Bone marrow (tissue), 2 donors: ENCODE measurements around the gene NOTUM.

Source experiments
- DNase-seq, 2 donors: peaks; one replicate each; lab custom pipeline; 2025; lab: John Stamatoyannopoulos, UW

The NOTUM gene

DNA sequence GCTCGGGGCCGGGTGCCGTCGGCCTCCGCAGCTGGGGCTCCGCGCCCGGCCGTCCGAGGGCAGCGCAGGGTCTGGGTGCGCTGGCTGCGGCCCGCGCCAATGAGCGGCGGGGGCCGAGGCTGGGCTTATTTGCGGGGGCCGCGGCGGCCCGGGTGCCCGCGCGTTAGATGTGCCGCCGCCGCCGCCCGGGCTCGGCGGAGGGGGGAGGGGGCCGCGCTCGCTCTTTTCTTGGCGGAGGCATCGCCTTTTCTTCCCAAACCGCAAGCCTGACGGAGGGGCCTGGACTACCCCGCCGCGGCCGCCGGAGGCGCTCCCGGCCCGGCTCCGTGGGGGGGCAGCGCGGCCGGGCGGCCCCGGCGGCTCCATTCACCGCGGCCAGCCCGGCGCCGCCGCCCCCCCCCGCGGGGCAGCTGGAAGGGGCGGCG is at the start of gene NOTUM:
Gene NOTUM, minus strand, starts transcription at position 101 of the 425 bp plus-strand sequence. CDS start 278 bp downstream, outside the sequence.
- DNase-seq = no peak

GRCh38 chr17:82009413-82009812 is 48.4 kb upstream of the NOTUM start:
- DNase-seq = no peak

DNA sequence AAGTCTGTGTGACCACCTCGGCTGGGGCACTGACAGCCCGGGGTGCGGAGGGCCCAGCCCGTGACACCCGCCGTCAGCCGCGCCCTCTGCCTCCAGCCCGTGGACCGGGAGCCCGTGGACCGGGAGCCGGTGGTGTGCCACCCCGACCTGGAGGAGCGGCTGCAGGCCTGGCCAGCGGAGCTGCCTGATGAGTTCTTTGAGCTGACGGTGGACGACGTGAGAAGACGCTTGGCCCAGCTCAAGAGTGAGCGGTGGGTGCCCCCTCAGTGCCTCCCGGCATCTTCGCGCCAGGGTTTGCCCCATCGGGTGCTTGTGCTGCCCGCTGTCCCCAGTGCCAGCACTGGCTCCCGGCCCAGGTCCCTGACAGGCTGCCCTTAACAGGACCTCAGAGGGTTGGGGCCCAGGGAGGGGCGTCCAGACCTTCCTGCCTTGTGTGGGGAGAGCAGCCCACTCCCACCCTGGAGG is 48.0 kb upstream of the NOTUM start:
- no peak for DNase-seq

DNA sequence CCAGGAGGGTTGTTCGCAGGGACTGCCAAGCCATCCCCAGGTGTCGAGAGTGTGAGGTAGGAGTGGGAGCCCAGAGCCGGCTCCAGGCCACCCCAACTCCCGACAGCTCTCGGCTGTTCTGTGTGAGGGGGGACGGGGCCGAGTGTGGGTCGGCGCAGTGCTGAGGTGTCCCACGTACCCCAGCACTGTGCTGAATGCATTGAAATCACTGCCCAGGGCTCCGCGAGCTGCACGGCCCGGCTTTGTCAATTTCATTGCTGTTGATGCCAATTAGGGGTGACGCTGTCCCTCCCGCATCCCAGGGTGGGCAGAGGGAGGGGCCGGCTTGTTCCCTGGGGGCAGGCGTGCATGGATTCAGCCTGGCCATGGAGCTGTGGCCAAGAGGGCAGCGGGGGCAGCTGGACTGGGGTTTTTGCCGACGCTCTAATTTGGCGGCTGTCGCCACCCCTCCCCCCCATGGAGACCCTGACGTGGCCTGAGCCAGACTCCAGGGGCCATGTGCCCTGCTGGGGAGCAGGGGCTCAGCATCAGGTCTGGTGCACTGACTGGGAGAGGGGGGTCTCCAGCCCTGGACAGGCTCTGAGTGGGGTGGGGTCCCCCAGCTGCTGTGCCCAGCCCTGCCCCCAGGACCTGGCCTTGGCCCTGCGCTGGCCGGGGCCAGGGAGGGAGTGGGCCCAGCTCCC is 47.4 kb upstream of the NOTUM start:
- no peak for DNase-seq

DNA sequence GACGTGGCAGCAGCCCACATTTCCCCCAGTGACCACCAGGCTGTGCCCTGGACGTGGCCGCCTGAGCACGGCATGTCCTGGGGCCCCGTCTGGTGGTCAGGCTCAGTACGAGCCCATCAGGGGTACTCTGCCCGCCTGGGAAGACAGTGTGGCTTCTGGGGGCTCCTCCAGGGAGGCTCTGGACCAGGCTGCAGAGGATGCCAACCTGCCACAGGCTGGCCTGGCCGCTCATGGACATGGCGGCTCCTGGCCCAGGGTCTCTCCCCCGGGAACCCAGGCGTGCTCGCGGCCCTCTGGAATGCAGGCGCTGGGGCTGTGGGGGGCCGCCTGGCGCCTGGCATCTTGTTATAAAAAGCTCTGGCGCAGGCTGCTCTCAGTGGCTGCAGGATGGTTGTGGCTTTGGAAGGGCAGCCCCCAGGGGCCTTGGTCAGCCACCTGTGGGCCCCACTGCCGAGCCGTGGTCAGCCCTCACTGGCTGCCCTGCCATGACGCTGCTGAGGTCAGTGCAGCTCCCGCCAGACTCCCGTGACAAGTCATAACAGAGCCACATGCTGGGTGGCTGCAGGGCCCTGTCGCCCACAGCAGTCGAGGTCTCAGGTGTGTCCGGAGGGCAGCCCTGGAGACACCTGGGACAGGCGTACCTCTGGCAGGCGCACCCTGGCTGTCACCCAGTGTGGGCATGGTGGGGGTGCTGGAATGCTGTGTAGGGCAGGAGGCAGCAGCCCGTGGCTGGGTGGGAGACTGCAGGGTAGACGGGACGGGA is 46.7 kb upstream of the NOTUM start:
- DNase-seq = no peak

GRCh38 chr17:82007228-82007494 is 46.2 kb upstream of the NOTUM start:
- DNase-seq = no peak

GRCh38 chr17:82006468-82007227 is 45.7 kb upstream of the NOTUM start:
- DNase-seq = no peak

DNA sequence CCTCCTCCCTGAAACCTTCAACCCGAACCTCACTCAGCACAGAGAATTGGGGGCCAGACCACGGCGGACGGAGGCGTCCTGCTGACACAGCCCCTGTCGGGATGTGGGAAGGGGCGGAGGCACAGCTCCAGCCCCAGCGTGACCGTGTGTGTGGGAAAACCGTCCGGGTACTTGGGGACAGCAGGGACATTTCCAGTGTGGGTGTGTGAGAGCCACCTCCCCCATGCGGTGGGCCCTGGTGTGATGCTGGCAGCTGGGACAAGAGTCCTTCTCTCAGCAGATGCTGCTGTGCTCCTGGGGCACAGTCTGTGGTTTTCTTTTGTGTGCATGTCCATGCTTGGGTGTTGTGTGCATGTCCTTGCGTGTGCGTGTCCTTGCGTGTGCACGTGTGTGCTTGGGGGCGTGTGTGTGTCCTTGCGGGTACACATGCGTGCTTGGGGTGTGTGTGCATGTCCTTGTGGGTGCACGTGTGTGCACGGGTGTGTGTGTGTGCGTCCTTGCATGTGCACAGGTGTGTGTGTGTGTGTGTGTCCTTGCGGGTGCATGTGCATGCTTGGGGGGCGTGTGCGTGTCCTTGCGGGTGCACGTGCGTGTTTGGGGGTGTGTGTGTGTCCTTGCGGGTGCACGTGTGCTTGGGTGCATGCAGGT is 44.8 kb upstream of the NOTUM start:
- no peak for DNase-seq

DNA sequence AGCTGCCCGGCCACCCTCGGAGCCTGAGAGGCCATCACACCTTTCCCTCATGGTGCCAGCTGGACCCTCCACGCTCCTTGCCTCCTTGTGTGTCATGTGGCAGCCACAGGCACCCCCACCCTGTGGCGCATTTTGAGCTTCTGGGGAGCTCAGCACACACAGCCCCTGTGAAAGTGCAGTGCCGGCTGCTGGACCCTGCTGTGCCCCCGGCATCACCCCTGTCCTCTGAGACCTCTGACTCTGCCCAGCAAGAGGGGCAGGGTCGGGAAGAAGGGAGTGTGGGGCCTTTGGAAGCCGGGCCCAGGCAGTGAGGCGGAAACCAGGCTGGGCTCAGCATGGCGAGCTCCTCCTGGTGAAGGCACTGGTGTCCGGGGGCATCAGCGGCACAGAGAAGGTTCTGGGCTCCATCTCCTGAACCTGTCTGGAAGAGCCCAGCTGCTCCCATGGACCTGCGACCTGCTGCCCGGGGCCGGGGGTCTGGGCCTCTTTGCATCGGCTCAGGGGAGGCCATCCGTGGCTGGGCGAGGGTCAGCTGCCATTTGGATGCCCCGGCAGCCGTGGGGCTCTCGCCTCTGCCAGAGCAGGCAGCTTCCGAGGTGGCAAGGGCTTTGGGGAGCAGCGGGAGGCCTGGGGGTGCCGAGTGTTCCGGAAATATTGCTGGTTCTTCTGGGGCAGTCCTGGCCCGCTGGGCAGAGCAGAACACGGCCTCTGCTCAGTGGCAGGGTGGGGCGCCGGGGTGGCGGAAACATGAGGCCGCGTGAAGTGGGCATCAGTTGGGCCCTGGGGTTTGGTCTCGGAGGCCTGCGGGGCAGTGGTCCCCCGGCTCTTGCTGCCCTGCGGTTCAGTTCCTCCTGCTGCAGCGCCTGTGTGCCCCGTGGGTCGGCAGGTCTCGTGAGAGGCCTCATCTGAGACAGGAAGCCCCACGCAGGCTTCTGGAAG is 43.8 kb upstream of the NOTUM start:
- DNase-seq = no peak

DNA sequence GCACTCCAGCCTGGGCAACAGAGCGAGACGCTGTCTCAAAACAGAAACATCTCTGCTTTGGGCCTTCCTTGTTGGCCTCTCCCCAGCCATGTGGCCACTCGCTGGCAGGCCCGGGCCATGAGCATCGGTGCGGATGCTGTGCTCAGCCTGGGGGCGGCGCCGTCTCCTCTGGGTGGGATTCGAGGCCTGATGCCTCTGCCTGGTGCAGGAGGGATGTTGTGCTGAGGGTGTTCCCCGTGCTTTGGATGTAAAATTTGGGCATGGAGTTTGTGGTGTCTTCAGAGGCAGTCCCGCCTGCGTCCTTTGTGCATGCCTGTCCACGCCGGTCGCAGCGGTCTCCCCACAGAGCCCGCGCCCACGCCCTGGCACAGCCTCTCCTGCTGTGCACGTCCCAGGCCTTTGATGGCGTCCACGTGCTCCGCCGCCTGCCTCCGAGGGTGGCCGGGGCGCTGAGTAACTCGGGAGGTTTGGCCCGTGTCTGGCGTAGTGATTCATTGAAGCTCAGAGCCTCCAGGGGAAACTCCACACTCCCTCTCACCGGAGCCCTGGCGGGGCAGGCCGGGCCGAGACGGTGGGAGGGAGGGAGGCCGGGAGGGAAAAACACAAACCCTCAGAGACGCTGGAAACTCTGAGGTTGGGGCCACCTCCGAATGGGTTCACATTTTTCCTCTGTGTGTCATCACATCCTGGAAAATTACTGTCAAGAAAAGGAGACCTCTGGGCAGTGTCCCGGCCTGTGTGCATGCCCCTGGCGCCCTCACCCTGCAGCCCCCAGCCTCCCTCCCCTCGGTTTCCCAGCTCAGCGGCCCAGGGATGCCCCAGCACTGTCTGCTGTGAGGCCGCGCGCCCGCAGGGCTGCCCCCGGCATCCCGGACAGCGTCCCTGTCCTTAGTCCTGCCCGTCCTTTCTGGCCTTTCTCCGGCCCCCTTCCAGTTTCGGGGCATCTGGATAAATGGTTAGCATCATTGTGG is 42.7 kb upstream of the NOTUM start:
- DNase-seq = no peak

DNA sequence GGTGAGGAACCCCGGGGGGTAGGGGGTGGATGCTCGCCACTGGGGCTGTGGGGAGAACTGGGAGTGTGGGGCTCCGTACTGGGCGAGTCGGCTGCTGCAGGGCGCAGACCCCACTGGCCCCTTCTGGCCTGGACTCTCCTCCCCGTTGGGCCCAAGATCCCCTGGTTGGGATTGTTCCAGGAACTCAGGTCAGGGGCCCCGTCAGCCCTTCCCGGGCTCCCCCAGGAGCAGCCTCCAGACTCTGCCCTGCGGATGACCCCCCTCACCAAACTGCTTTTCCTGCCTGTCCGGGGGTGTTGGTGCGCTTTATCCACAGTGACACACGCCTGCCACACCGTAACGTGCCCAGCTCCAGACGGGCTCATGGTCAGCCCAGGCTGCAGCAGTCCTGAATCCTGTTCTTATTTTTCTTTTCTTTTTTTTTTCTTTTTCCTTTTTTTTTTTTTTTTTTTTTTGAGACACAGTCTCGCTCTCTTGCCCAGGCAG is 40.6 kb upstream of the NOTUM start:
- DNase-seq = no peak

DNA sequence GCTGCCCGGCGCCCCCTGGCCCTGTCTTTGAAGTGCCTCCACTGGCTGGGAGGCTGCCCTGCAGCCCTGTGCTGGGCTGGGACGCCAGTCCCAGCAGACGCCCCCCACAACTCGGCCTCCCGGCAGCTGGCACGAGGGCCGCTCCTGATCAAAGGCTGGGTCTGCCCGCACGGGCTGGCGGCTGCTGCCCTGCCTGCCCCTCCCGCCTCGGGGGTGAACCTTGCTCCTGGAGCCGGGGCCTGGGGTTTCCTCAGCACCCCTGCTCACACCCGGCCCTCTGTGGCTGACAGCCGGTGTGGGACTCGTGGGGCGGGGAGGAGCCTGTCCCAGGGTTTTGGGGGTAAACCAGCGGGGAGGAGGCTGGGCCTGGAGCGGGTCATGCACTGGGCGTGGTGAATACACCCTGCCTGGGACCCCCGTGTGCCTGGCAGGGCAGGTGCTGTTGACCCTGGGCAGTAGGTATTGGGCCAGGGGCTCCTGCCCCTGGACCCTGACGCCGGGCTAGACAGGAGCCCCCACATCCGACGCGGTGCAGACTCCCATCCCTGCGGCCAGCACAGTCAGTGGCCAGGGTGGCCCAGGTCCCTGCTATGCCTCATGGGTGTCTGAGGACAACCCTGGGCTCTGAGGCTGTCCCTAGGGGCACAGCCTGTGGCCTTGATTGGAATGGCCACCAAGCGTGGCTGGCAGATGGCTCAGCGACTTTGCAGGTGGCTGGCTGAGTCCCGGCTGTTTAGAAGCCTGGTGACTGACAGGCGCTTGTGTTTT is 40.0 kb upstream of the NOTUM start:
- DNase-seq = no peak

- DNase-seq = no peak
Measured at GRCh38 chr17:81999976-82000802, 39.2 kb upstream of the NOTUM start.

DNA sequence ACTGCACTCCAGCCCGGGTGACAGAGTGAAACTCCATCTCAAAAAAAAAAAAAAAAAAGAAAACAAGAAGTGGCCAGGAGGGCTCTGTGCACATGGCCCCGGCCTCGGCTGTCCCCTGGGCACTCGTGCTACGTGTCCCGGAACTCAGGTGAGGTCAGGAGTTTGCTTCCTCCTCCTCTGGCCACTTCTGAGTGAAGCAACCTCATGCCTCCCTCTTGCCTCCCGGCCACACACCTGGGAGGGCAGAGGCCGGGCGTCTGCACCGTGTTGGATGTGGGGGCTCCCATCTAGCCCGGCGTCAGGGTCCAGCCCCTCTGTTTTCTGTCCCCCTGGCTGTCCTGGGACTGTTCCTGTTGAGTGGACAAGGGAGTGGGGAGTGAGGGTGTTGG is 38.6 kb upstream of the NOTUM start:
- DNase-seq = no peak

- DNase-seq = no peak
Measured at GRCh38 chr17:81998691-81999438, 37.9 kb upstream of the NOTUM start.

DNA sequence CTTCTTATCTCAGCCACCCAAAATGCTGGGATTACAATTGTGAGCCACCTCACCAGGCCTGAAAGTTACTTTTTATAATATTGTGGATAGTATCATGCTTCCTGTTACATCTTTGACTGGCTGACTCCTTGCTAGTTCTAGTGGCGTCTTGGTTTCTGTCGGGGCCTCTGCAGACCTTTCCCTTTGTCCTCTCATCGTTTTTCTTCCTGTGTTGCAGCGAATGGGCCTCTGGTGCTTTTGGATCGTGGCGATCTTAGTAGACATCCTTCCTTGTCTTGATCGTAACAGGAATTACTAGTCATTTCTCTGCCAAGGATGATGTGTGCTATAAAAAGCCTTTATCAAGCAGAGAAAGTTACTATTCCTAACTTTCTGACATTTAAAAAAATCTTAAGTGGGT is 37.2 kb upstream of the NOTUM start:
- DNase-seq = no peak

GRCh38 chr17:81996757-81997441 is 35.9 kb upstream of the NOTUM start:
- no peak for DNase-seq
